Testis (tissue), 3 donors: Measurements from ENCODE around the gene CACNG3. TPM values are rescaled to one million over a fixed set of nuclear protein-coding genes. Genes with fewer than 3 reads are reported as not detected.

ENCODE experiments used
- DNase-seq: peaks from one replicate; pipeline ENCODE4 v3.0.0-alpha.2; 2019
- H3K27ac ChIP-seq, 2 donors: fragments of 200-600 bp; sonication (generic); one replicate each; pipeline ENCODE4 v1.5.1; 2019
- H3K27me3 ChIP-seq: fragments of 200-600 bp; sonication (generic); one replicate; pipeline ENCODE4 v1.5.1; 2019
- H3K36me3 ChIP-seq: fragments of 200-600 bp; sonication (generic); one replicate; pipeline ENCODE4 v1.5.1; 2017; ENCODE audit warnings: low read depth; ENCODE audit errors: missing control alignments
- H3K4me1 ChIP-seq: fragments of 200-600 bp; sonication (generic); one replicate; pipeline ENCODE4 v1.5.1; 2019
- H3K4me3 ChIP-seq, 2 donors: fragments of 200-600 bp; sonication (generic); one replicate each; pipeline ENCODE4 v1.5.1; 2017 to 2019
- H3K9me3 ChIP-seq: fragments of 200-600 bp; sonication (generic); one replicate; pipeline ENCODE4 v1.5.1; 2017
- POLR2A ChIP-seq: fragments of 450-650 bp; IDR thresholded peaks from one replicate; pipeline ENCODE4 v1.6.1; 2017; ENCODE audit warnings: antibody characterized with exemption, mild to moderate bottlenecking, moderate library complexity
- WGBS, 2 donors: methylation state at CpG; one replicate each; pipeline ENCODE4 v1.1.5; 2018; 5-methylcytosine and 5-hydroxymethylcytosine counted together
- intact Hi-C: fragments of 100-400 bp; cut with DNase I; formaldehyde crosslinking; loops from one replicate; pipeline ENCODE4 v1.15.1; 2023; ENCODE audit warnings: low total_unique reads
- polyA plus RNA-seq: library from polyadenylated mRNA; stranded (reverse); fragments of 350-450 nt; fragmentation: Illumina TruSeq; extraction: RNeasy Lipid Tissue Mini Kit (QIAGEN cat#74804); gene quantifications from one replicate; pipeline ENCODE4 v1.2.3, GENCODE V29; 2014; ENCODE audit warnings: low read depth, low replicate concordance; ENCODE audit not compliant: insufficient read depth
- total RNA-seq, 2 donors: library from RNA; depleted of rRNA; stranded (reverse); fragments of >200 nt; gene quantifications; one replicate each; pipeline ENCODE4 v1.2.3, GENCODE V29; 2016
- TF ChIP-seq, protein P1 (sequence below), 3 experiments: fragments of 450-650 bp in 2 of 3; fragments of 200-600 bp in 1 of 3; sonication (generic) in 1 of 3; IDR thresholded peaks; one replicate each; pipeline ENCODE4 v1.5.1; 2016 to 2019; ENCODE audit warnings: antibody characterized with exemption in 3 of 3, mild to moderate bottlenecking in 2 of 3, moderate library complexity in 1 of 3

CACNG3 gene
- total and polyA plus RNA-seq, 3 donors from 2014 or later: 0.06 to 0.32 TPM; not detected in 1

DNA sequence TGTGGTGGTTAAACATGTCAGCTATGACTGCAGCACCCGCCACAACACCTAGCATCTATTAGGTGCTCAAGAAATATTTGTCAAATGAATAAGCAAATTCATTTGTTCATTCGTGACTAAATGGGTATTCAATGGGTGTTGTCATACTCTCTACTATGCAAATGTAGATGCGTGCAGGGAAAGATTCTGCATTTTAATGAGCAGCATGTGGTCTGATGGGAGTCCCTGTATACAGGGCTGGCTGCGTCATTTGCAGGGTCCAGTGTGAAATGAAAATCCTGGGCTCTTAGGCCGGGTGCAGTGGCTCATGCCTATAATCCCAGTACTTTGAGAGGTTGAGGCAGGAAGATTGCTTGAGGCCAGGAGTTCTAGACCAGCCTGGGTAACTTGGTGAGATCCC is 97.5 kb downstream of the CACNG3 start:
- no peak overlapping the region for H3K27ac ChIP-seq
- H3K9me3 ChIP-seq: no peaks in the 10 kb centered on the region
- no peak overlapping the region for H3K4me3 ChIP-seq
- WGBS, 2 donors: 81 to 90% methylated on average over 5 of the region's 5 CpGs
- H3K36me3 ChIP-seq: no peaks in the 10 kb centered on the region
- intact Hi-C loops: no loop called here
- no peaks in the 10 kb centered on the region for H3K4me1 ChIP-seq
- TF ChIP-seq, protein P1, sequence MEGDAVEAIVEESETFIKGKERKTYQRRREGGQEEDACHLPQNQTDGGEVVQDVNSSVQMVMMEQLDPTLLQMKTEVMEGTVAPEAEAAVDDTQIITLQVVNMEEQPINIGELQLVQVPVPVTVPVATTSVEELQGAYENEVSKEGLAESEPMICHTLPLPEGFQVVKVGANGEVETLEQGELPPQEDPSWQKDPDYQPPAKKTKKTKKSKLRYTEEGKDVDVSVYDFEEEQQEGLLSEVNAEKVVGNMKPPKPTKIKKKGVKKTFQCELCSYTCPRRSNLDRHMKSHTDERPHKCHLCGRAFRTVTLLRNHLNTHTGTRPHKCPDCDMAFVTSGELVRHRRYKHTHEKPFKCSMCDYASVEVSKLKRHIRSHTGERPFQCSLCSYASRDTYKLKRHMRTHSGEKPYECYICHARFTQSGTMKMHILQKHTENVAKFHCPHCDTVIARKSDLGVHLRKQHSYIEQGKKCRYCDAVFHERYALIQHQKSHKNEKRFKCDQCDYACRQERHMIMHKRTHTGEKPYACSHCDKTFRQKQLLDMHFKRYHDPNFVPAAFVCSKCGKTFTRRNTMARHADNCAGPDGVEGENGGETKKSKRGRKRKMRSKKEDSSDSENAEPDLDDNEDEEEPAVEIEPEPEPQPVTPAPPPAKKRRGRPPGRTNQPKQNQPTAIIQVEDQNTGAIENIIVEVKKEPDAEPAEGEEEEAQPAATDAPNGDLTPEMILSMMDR (IDR thresholded peaks at IDR 0.05): no peak
- TF ChIP-seq POLR2A: no peak
- no peaks in the 10 kb centered on the region for H3K27me3 ChIP-seq
- DNase-seq: no peak

DNA sequence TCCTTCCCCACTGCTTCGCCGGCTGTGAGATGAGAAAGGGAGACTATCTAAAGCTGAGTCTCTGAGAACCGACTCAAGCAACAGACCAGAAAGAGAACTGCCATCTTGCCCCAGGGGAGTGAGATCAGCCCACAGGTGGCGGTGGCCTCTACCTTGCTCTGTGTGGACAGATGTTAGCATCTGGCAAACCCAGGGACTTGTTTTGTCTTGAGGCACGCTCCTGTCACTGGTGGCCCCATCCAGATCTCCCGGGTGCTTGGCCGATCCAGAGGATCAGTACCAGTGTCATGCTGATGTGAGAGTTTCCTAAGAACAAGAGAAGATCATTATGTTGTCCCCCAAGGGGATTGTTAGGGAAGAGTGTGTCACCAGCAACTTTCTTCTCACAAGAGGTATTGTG is 101.4 kb downstream of the CACNG3 start:
- TF ChIP-seq POLR2A: no peak
- TF ChIP-seq, protein P1 (IDR thresholded peaks at IDR 0.05): no peak

DNA sequence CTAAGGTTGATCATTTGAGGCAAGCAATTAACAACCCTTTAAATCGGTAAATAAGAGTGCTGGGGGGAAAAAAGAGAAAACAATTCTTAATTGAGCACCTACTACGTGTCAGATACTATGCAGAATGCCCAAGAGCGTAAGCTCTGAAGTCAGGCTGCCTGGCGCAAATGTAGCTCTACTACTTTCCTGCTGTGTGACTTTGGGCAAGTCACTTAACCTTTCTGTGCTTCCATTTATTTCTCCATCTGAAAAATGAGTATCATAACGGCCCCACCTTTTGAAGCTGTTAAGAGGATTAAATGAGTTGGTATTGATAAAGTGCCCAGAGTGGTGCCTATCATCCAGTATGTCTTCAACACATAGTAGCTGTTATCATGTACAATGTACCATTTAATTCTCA is 102.0 kb downstream of the CACNG3 start:
- H3K9me3 ChIP-seq: no peaks in the 10 kb centered on the region
- H3K27ac ChIP-seq: no peak overlapping the region
- H3K36me3 ChIP-seq: no peaks in the 10 kb centered on the region
- WGBS, 2 donors: 79 to 86% methylated on average over 5 of the region's 5 CpGs
- DNase-seq: no peak
- intact Hi-C loops: no loop called here
- H3K4me1 ChIP-seq: no peaks in the 10 kb centered on the region
- TF ChIP-seq, protein P1 (IDR thresholded peaks at IDR 0.05): no peak
- no peak for TF ChIP-seq POLR2A
- H3K27me3 ChIP-seq: no peaks in the 10 kb centered on the region
- H3K4me3 ChIP-seq: no peak overlapping the region

More for the DNA sequence above, 101.4 kb downstream of the CACNG3 start:
- no peak for DNase-seq
- intact Hi-C loops: no loop called here
- no peaks in the 10 kb centered on the region for H3K9me3 ChIP-seq
- H3K4me1 ChIP-seq: no peaks in the 10 kb centered on the region
- no peaks in the 10 kb centered on the region for H3K27me3 ChIP-seq
- no peak overlapping the region for H3K4me3 ChIP-seq
- no peaks in the 10 kb centered on the region for H3K36me3 ChIP-seq
- WGBS, 2 donors: 75 to 85% methylated on average over 7 of the region's 7 CpGs
- H3K27ac ChIP-seq: no peak overlapping the region

DNA sequence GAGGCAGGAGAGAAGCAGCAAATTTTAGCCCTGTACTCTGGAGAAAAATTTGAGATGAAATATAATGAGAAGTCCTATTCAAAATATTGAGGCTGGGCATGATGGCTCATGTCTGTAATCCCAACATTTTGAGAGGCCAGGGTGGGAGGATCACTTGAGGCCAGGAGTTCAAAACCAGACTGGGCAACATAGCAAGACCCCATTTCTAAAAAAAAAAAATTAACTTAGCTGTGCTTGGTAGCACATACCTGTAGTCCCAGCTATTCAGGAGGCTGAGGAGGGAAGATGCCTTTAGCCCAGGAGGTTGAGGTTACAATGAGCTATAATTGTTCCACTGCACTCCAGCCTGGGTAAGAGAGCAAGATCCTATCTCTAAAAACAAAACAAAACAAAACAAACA is 103.4 kb downstream of the CACNG3 start:
- no peak for DNase-seq
- H3K9me3 ChIP-seq: no peaks in the 10 kb centered on the region
- no peaks in the 10 kb centered on the region for H3K27me3 ChIP-seq
- H3K27ac ChIP-seq: no peak overlapping the region
- no peak for TF ChIP-seq POLR2A
- TF ChIP-seq, protein P1 (IDR thresholded peaks at IDR 0.05): no peak
- intact Hi-C loops: no loop called here
- H3K4me3 ChIP-seq: no peak overlapping the region
- H3K4me1 ChIP-seq: no peaks in the 10 kb centered on the region
- H3K36me3 ChIP-seq: no peaks in the 10 kb centered on the region

DNA sequence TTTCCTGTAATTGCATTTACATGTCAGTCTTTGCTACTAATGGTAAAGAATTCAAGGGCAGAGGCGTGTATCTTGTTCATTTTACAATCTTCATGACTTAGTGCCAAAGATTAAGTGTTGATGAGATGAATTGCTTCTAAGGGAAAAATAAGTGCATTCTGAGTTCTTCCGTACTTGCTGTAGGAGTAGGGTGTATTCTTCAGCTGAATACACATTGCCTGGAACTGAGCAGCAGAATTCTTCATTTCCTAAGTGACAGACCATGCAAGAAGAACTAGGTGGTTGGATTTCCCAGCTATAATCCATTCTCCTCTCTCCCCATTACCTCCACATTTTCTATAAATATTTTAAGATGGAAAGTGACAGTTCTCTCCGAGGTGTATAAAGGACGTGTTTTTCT is 104.8 kb downstream of the CACNG3 start:
- no peaks in the 10 kb centered on the region for H3K27me3 ChIP-seq
- intact Hi-C loops: no loop called here
- H3K27ac ChIP-seq: no peak overlapping the region
- no peaks in the 10 kb centered on the region for H3K36me3 ChIP-seq
- no peak overlapping the region for H3K4me3 ChIP-seq
- WGBS, 2 donors: 68 to 72% methylated on average over 4 of the region's 4 CpGs
- no peaks in the 10 kb centered on the region for H3K4me1 ChIP-seq
- H3K9me3 ChIP-seq: no peaks in the 10 kb centered on the region
- no peak for DNase-seq
- TF ChIP-seq, protein P1 (IDR thresholded peaks at IDR 0.05): no peak
- no peak for TF ChIP-seq POLR2A
